ENCODE measurements around the gene ORM1.
A peak's percentile ranks its signal among the peaks of the same experiment; 100 is the strongest.

ORM1 gene

DNA sequence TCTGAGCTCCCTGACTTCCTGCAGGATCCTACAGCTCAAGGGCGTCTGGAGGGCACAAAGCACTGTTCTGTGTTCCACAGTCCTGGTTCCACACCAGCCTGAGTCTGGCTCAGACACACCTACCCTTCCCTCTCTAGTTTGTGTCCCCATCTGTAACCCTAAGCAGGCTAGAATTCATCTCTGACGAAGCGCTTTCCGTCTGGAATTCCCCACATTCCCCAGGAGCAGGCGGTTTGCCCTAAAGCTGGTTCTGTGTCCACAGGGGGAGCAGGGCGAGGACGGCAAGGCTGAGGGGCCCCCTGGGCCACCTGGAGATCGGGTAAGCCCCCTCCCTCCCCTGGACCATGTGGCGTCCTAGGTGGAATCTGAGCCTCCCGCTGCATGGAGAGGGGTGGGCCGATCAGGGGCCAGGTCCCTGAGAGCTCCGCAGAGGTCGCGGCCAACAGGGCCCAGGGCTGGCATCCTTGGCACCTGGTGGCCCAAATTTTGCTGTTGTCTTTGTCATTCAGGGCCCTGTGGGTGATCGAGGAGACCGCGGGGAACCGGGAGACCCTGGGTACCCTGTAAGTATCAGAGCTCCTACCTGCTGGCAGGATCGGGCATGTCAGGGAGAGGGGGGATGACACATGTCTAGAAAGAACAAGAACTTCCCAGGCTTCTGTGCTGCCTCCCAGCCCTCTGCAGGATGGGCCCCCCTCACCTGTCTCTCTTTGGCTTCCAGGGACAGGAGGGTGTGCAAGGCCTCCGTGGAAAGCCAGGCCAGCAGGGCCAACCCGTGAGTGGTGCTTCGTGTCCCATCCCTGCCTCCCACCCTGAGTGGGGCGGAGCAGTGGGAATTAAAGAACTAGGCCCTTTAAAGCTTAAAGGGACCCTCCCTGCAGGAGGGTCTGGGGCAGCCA, 34.5 kb upstream of the ORM1 start:
- DNase-seq, result peak; percentile 90

DNA sequence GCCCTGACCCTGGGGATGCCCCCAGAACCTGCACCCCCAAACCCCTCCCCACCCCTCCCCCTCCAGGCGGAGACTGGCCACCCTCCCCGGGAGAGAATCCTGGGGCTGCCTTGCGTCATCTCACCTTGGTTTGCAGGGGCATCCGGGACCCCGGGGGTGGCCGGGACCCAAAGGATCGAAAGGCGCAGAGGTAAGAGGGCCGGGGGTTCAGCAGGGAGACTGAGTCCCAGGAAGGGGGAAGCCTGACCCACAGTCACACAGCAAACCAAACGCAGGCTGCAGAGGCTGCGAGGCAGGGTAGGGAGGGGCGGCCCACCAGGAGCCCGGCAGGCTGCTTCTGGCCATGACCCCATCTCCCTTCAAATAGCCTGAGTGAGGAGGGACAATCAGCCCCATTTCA, 33.8 kb upstream of the ORM1 start:
- DNase-seq, result no peak

DNA sequence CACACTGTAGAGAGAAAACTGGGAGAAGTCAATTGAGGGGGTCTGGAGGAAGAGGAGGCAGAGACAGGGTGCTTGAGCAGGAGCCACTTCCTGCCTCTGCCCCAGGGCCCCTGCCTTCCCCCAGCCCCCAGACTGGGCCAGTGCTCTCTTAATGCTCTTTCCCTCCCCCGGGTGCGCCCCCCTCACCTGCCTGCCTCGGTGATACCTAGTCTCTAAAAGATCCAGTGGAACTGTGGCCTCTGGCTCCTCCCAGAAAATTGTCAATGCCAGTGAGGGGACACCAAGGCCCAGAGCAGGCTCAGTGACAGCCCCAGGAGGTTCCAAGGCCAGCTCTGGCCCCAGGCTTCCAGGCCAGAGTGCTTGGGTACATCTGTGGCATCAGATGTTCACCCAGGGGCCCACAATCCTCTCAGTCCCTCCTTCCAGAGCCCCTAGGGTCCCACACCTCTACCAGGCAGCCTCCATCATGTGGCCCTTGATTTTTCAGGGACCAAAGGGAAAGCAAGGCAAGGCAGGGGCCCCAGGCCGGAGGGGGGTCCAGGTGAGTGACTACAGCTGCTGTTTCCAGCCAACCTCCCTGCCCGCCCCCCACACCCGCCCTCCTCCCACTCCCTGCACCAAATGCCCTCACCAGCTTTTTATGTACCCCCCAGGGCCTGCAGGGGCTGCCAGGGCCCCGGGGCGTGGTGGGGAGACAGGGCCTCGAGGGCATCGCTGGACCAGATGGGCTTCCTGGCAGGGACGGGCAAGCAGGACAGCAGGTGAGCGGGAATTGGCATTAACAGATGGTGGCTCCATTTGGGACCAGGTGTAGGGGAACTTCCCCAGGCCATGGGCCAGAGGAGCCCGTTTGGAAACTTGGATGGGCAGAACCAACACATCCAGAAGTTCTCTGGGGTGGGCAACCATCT, 33.1 kb upstream of the ORM1 start:
- DNase-seq, result no peak

DNA sequence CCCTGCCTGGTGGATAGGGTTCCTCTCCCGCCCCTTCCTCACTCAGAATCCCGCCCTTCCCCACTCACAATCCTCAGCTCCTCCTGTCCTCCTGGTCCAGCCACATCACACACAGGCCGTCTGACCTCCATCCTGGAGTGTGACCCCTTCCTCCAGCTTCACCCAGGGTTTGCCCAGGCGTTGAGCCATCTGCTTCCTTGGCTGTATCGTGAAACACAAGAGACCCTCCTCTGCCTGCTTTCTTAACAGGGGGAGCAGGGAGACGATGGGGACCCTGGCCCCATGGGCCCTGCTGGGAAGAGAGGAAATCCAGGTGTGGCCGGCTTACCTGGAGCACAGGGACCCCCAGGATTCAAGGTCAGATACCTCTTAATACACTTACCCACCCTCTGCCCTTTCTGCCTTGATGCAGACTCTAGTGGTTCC, 32.3 kb upstream of the ORM1 start:
- DNase-seq, result no peak

DNA sequence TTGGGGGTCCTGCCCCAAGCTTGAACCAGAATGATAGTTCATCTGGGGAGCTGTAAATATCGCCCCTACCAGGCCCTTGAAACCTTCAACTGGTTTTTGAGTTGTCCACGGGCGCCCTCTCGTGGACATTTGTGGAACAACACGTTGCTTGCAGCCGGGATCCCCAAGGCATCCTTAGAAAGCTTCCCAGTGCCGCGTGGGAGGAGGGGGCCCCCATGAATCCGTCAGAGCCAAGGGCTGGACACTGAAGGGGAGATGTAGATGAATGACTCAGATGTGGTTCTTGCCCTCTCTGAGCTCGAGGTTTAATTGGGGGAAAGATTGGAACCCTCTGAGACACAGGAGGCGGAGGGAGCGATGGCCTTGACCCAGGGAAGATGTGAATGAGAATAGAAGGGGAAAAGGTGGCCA, 31.8 kb upstream of the ORM1 start:
- peak; percentile 76 for DNase-seq

DNA sequence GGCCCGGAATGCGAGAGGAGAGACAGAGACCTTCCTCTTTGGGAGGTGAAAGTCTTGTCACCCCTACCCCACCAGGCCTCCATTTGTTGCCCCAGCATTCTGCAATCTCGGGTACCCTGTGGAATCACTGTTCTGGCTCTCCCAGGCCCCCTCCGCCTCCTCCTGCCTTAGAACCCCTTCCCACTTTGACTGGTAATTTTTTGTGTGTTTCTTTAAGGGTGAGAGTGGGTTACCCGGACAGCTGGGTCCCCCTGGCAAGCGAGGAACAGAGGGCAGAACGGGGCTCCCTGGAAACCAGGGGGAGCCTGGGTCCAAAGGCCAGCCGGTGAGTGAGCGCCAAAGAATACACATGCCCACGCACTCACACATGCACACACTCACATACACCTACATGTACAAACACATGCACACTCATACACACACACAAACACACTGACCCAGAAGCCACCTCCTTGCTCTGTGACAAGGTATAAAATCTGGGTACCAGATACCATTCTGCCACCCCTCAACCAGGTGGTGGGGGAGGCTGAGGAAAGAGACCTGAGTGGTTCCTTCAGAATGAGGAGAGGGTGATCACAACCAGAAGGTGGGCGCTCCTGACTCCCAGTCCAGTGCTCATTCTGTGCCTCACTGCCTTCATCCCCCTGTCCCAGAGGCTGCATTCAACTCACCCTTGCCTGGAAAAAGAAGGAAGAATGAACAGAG, 30.9 kb upstream of the ORM1 start:
- DNase-seq, result no peak

DNA sequence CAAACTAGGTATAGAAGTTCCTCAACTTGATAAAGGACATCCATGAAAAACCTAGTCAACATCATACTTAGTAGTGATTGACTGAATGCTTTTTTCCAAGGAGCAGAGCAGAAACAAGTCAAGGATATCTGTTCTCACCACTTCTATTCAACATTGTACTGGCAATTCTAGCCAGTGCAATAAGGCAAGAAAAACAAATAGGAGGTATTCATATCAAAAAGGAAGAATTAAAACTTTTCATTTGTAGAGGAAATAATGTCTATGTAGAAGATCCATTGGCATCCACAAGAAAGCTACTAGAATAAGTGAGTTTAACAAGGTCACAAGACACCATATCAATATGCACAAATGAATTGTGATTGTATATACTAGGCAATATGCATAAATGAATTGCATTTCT, 28.2 kb upstream of the ORM1 start:
- no peak for DNase-seq

DNA sequence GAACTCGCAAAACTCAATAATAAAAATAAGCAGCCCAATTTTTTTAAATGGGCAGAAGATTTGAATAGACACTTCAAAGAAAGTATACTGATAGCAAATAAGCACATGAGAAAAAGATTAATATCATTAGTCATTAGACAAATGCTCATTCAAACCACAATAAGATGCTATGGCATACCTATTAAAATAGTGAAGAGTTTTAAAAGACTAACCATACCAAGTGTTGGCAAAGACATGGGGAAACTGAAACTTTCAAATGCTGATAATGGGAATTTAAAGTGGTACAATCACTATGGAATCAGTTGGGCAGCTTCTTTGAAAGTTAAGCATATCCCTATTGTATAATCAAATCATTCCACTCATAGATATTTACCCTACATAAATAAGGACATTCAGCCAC, 26.6 kb upstream of the ORM1 start:
- no peak for DNase-seq

DNA sequence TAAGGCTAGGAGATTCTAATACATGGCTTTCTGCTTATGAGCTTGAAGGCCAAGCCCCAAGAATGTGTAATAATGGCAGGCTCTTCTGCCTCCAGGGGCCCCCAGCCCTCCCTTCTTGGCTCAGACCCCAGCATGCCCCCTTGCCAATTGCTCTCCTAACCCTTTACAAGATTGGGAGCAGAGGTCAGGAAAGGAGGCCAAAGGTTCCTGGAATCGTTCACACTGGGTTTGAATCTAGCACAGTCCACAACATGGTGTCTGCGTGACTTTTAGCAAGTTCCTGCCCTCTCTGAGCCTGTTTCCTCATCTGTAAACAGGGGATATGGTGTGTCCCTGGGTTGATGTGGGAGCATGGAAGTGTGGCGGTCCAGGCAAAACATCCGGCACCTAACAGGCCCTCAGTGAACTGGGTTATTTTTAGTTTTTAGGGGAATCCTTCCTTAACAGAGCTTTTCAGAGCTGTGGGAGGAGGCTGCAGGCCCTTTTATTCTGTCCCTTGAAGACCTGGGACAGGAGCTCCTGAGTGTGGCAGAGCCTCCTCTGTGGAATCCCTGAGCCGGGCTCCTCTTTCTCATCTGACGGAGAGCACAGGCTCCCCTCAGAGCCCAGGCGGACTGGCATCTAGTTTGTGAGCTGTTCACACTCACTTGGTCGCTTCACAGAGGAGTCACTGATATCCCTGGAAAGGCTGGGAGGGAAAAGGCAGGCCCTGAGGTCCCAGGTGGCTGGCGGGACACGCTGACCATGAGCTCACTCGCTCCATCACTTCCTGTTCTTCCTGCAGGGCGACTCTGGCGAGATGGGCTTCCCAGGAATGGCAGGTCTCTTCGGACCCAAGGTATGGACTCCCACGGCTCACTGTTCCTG, 23.4 kb upstream of the ORM1 start:
- DNase-seq, result no peak

DNA sequence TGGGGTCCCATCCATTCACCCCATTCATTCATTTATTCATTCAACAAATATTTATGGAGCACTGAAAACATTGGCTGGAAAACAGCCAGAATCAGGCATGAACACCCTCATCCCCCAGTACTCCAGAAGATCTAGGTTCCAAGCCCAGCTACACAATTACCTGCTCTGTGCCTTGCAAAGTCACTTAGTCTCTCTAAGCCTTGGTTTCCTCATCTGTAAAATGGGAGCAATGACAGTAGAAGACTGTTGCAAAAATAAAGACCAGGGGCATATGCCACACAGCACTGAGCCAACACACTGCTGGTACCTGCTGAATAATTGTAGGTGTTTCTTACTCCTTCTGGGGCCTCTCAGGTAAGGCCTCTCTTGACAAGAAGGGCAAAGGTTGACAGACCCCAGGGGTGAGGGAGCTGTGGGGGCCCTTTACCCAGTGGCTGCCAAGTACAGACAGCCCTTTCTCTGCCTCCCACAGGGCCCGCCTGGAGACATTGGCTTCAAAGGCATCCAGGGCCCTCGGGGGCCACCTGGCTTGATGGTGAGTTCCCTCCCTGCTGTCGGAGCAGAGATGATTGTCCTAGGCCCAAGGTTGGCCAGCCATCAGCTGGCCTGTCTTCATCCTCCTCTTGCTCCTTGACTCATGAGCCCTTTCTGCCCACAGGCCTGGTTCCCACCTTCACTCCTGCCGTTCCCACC, 22.6 kb upstream of the ORM1 start:
- DNase-seq, result no peak

DNA sequence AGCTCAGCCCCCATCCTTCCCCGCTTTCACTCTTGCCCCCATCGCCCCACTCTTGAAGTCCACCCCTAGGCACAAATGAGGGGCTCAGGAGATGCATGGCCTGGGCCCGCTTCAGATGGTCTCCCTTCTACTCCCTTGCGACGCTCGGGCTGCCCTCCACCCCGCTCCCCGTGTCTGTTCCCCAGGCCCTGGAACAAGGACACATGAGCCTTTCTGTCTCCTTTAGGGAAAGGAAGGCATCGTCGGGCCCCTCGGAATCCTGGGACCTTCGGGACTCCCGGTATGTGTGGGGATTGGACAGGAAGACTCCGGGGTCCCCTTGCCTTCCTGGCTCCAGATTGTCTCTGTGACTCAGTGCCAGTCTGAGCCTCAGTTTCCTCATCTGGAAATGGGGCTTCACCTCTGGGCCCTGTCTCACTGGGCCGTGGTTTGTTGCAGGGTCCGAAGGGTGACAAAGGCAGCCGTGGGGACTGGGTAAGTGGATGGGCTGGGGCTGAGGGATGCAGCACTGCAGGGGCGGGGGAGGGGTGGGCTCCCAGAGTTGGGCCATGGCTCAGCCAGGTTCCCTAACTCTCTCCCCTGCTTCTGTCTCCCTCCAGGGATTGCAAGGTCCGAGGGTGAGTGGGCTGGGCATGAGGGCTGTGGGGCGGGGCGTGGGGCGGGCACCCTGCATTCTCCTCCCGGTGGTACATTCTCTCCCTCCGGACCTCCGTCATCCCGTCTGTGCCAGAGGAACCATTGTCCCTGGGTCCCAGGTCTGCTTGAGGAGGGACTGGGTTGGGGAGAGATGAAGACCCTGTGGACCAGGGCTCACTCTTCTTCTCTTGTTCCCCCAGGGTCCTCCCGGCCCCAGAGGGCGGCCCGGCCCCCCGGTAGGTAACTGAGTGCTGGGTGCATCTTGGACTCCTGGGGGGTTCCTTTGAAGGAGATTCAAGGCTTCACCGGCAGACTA, 21.8 kb upstream of the ORM1 start:
- DNase-seq, result no peak

DNA sequence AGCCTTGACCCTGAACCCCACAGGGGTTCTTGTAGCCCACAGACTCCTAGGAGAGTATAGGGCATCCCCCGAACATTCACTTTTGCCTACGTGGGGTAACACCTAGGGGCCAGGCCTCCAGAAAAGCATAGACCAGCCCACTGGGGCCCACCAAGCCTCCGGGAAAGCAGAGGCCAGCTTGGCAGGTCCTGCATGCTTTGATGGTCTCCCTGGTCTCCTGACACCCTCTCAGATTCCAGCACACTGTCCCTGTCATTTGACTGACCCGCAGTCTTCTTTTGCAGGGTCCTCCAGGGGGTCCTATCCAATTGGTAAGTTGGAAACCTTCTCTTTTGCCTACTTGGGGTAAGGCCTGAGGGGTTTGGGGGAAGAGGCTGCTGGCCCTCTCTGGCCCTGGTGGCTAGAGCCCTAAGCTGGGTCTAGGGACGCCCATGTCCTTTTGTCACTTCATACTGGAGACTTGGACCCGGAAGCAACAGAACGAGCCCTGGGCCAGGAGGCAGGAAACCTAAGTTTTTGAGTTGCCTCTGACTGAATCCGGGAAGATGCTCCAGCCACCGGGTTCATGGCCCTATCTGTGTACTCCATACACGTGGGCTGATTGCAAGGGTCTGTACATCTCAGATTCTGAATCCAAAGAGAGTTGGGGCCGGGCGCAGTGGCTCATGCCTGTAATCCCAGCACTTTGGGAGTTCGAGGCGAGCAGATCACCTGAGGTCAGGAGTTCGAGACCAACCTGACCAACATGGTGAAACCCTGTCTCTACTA, 20.9 kb upstream of the ORM1 start:
- DNase-seq, result no peak

DNA sequence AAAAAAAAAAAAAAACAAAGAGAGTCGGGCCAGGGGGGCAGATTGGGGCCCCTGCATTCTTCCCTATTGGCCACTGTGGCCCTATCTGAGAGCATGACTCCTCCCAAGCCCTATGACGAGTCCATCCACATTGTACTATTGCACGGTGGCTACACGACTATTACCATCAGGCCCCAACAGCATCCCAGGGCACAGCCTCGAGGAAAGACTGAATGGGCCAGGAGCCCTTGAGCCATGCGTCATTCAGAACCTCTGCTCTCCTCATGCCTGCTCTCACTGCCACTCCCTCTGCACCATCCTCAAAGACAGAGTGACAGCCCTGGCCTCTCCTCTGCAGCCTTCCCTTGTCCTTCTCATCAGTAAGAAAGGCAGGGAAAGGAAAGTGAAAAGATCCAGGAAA, 20.2 kb upstream of the ORM1 start:
- no peak for DNase-seq

DNA sequence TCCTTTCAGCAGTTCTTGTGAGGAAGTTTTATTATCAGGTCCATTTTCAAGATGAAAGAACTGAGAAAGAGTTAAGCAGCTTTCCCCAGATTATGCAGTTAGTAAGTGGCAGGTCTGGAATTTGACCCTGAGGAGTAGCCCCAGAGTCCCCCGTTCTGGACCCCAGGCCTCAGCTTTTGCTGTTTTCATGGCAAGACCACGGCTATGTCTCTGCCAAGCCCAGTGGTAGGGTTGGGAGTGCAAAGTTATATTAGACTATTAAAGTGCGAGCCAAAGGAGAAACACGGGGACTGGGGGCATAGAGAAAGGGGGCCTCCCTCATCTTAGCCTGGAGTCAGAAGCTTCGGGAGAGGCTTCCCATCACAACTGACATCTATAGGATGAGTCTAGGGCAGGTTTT, 19.3 kb upstream of the ORM1 start:
- no peak for DNase-seq

DNA sequence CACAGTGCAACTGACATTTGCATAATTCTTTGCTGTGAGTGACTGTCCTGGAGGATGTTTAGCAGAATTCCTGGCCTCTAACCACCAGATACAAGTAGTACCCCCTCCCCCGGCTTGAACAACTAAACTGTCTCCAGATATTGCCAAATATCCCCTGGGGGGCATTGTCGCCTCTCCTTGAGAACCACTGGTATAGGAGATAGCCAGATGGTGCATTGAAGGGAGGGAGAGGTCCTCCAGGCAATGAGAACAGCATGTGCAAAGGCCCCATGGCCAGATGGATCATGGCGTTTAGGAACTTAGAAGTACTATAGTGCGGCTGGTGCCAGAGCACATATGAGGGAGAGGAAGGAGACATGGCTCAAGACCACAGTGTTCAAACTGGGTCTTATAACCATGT, 18.9 kb upstream of the ORM1 start:
- DNase-seq, result no peak

DNA sequence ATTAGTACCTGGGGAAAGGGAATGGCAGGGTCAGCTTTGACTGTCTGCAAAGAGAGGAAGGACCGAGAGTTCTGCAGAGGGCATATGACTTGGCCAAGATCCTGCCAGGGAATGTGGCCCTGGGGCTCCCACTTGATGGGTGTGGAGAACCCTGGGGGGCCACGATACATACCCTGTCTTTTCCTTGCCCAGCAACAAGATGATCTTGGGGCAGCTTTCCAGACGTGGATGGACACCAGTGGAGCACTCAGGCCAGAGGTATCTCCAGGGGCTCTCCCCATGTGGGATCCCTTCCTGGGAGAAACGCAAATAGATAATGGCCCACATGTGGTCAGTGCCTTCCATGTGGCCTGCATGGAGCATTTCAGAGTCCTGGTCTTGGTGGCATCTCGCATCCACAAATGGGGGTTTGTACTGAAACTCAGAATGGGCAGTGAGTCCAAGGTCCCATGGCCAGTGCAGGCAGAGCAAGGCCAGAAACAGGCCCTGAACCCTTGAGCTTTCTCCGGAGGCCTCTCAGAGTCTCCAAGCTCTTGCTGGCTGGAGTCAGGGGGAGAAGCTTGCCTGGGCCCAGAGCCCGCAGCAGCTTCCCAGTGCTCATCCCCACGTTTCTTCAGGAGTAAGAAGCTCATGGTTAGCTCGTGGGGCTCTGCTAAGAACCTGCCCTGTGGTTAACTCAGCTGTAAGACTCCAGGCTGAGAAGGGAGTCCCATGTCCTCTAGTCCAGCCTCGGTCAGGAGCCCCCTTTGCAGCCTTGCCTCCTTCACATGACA, 18.3 kb upstream of the ORM1 start:
- no peak for DNase-seq

DNA sequence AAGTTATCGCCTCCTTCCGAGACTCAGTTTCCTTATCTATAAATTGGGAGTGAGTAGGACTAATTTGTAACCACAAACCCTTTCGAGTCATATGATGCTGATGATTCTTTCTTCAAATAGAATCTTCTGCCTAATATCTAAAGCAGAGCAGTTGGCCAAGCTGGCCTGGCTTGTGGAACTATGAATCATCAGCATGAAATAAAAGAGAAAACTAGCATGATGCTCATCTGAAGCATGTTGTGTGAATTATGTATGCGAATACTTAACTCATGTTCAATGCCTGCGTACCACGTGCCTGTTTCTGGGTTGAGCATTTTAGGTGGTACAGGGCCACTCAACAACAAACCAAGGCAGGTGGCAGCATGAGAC, 15.0 kb upstream of the ORM1 start:
- DNase-seq, result no peak

DNA sequence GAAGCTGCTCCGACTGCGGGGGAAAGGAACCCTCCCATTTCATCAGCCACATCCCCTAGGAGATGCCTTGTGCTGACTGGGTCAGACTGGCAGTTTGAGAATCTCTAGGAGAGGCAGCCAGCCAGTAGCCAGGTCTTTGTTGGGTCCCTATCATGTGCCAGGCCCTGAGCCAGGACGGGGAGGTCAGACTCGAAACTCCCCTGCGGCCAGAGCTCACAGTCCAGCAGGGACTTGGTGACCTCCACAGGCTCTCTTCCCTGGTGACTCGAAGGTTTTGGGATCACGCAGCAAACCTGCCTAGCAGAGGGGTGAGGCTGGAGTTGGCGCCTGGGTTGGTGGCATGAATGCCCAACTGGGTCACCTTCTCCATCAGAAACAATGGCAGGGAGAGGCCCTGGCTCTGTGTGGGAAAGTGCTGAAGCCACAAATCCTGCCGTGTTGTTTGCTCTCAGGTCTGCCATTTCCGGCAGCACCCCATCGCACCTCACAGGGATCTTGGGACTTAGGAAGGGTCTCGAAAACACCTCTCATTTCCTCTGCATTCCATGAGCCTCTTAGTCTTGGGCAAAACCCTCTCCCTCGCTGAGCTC, 14.4 kb upstream of the ORM1 start:
- DNase-seq, result no peak

DNA sequence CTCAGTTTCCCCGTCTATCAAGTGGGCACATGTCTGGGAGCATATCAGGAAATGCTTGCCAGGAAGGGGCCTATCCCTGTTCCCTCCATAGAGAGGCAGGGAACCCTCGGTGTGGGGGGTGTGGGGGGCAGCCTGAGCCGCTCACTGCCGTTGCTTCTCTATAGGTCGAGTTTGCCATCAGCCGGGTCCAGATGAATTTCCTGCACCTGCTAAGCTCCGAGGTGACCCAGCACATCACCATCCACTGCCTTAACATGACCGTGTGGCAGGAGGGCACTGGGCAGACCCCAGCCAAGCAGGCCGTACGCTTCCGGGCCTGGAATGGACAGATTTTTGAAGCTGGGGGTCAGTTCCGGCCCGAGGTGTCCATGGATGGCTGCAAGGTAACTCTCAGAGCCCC, 13.8 kb upstream of the ORM1 start:
- no peak for DNase-seq
